ENCODE results near the gene IFNAR1. TPM values are rescaled to one million over a fixed set of nuclear protein-coding genes. Genes with fewer than 3 reads are reported as not detected.

Gene IFNAR1
- total RNA-seq, 1 experiment from 2014 or later = 14.2 TPM

- Histone ChIP-seq H4K91ac (ENCODE audit: insufficient read length, low read depth, low read length) (no peak overlapping the region), H3K18ac (ENCODE audit: insufficient read length, low read depth, low read length) (no peak overlapping the region), H3K9ac (ENCODE audit: extremely low read depth, insufficient read length, low read length) (no peak overlapping the region), H2BK15ac (ENCODE audit: low read depth, low read length) (no peak overlapping the region), H3K14ac (ENCODE audit: insufficient read depth, low read length) (no peak overlapping the region), H3K23me2 (ENCODE audit: insufficient read length, low read depth, low read length, poor library complexity, severe bottlenecking) (peaks cover 2% of the 10 kb centered on the region), H2BK12ac (ENCODE audit: insufficient read length, low read depth, low read length) (no peak overlapping the region), H3K23ac (ENCODE audit: insufficient read length, low read depth, low read length) (no peak overlapping the region), H3K79me1 (ENCODE audit: insufficient read depth, low read depth, low read length, poor library complexity, severe bottlenecking) (no peaks in the 10 kb centered on the region), H2BK5ac (ENCODE audit: insufficient read length, low read length) (no peak overlapping the region), H4K5ac (ENCODE audit: insufficient read length, low read depth, low read length) (no peak overlapping the region), H4K20me1 (ENCODE audit: control insufficient read depth, insufficient read depth, insufficient read length) (no peaks in the 10 kb centered on the region), H3K4ac (ENCODE audit: low read depth, low read length) (no peak overlapping the region), H3K27me3 (ENCODE audit: insufficient read depth, low read length) (no peaks in the 10 kb centered on the region), H3K27ac (ENCODE audit: insufficient read length, low read depth, low read length) (no peak overlapping the region), H2BK120ac (ENCODE audit: low read depth, low read length, poor library complexity, severe bottlenecking) (no peak overlapping the region), H3K4me1 (ENCODE audit: insufficient read depth, low read length) (no peaks in the 10 kb centered on the region), H2AK5ac (ENCODE audit: insufficient read length, low read length) (no peak overlapping the region), H3T11ph (ENCODE audit: low read length) (no peak overlapping the region), H2AFZ (ENCODE audit: low read length) (no peak overlapping the region), H4K8ac (replicated peaks; ENCODE audit: insufficient read length, low read depth, low read length) (no peak overlapping the region), H3K56ac (ENCODE audit: insufficient read length, low read depth, low read length) (no peak overlapping the region), H2BK20ac (ENCODE audit: low read depth, low read length, poor library complexity, severe bottlenecking) (no peak overlapping the region), H3K4me2 (ENCODE audit: insufficient read depth, insufficient read length, low read length) (no peak overlapping the region), H3K79me2 (ENCODE audit: insufficient read depth, low read length) (no peaks in the 10 kb centered on the region), H3K9me3 (ENCODE audit: control insufficient read depth, low read depth, low read length) (peaks cover 4% of the 10 kb centered on the region)
- Mint-ChIP-seq H3K4me1 (0 out of 4 replicates have a peak, but pooled peaks cover 0 to 2% of the 10 kb centered on the region in 2 experiments), H3K36me3 (ENCODE audit: insufficient read depth in 1 of 3, low read depth in 3 of 3) (peaks cover 16 to 35% (median 32%) of the 10 kb centered on the region in 3 experiments), H3K4me3 (no peak overlapping the region), H3K27ac (no peak overlapping the region), H3K27me3 (ENCODE audit: low read depth) (peaks cover 3% of the 10 kb centered on the region; the same call in 1 of the 2 replicates), H3K9me3 (peaks cover 32 to 41% of the 10 kb centered on the region in 2 experiments)
- DNase-seq = peak; percentile 48
- WGBS (ENCODE audit: extremely low coverage, insufficient read length, low lambda C conversion rate) = no CpG with 5 or more reads among the region's 3 CpGs
- no peak for TF ChIP-seq CTCF (conservative IDR thresholded peaks at IDR 0.05)
These were observed 43.8 kb downstream of the IFNAR1 start for GRCh38 chr21:33368576-33368975.
